ENCODE measurements around the gene HOXD10. TPM values are rescaled to one million over a fixed set of nuclear protein-coding genes. Genes with fewer than 3 reads are reported as not detected.

Gene HOXD10
- total and polyA plus RNA-seq, 9 of the 15 experiments (the other 6 are each of a cell fraction or from before 2014, with no cell fraction given) = not detected

- no peak for TF ChIP-seq MXD1 (CRISPR knock-in tag; IDR thresholded peaks at IDR 0.05; ENCODE audit: borderline replicate concordance, poor library complexity, severe bottlenecking)
- 0 out of 2 replicates have a peak, but pooled peaks have one; percentile 8 for TF ChIP-seq BHLHE40 (IDR thresholded peaks at IDR 0.05; ENCODE audit: low read length)
- no peak for TF ChIP-seq ZNF277 (CRISPR knock-in tag; IDR thresholded peaks at IDR 0.05; ENCODE audit: borderline replicate concordance)
- peak; percentile 65; the same call in 1 of the 2 replicates for TF ChIP-seq REST (IDR thresholded peaks at IDR 0.05; ENCODE audit: borderline replicate concordance)
- no peak for TF ChIP-seq REST (CRISPR knock-in tag; IDR thresholded peaks at IDR 0.05; ENCODE audit: low read depth)
- no peak for TF ChIP-seq ZNF217 (CRISPR knock-in tag; IDR thresholded peaks at IDR 0.05)
- no peak for TF ChIP-seq NR2C1 (IDR thresholded peaks at IDR 0.05)
- no peak for TF ChIP-seq NR2C1 (tag; IDR thresholded peaks at IDR 0.05)
- TF ChIP-seq SMC3 (conservative IDR thresholded peaks at IDR 0.05; ENCODE audit: insufficient read depth, low read depth, low read length) = peak; percentile 91
- no peak for TF ChIP-seq BRF1 (IDR thresholded peaks at IDR 0.05; ENCODE audit: borderline replicate concordance, extremely low read depth, insufficient read length)
- TF ChIP-seq ILK (tag; IDR thresholded peaks at IDR 0.05; ENCODE audit: borderline replicate concordance, low read depth) = no peak
- TF ChIP-seq CHD2 (IDR thresholded peaks at IDR 0.05; ENCODE audit: low read depth, low read length) = no peak
- no peak for TF ChIP-seq ZNF431 (CRISPR knock-in tag; IDR thresholded peaks at IDR 0.05)
- no peak for TF ChIP-seq KAT7 (CRISPR knock-in tag; IDR thresholded peaks at IDR 0.05; ENCODE audit: borderline replicate concordance)
- TF ChIP-seq NR3C1 (CRISPR knock-in tag; IDR thresholded peaks at IDR 0.05) = no peak
- no peak for TF ChIP-seq NFXL1 (CRISPR knock-in tag; IDR thresholded peaks at IDR 0.05)
- 0 out of 2 replicates have a peak, but pooled peaks have one; percentile 22 for TF ChIP-seq SMAD4 (CRISPR knock-in tag; conservative IDR thresholded peaks at IDR 0.05)
- TF ChIP-seq ESRRB (CRISPR knock-in tag; IDR thresholded peaks at IDR 0.05; ENCODE audit: borderline replicate concordance) = no peak
- TF ChIP-seq GABPB1 (CRISPR knock-in tag; IDR thresholded peaks at IDR 0.05) = no peak; the same call in 1 of the 2 replicates
These were observed 19.4 kb upstream of the HOXD10 start (continued) for GRCh38 chr2:176096986-176097819.
